ENCODE results near the gene KASH5.

DNA sequence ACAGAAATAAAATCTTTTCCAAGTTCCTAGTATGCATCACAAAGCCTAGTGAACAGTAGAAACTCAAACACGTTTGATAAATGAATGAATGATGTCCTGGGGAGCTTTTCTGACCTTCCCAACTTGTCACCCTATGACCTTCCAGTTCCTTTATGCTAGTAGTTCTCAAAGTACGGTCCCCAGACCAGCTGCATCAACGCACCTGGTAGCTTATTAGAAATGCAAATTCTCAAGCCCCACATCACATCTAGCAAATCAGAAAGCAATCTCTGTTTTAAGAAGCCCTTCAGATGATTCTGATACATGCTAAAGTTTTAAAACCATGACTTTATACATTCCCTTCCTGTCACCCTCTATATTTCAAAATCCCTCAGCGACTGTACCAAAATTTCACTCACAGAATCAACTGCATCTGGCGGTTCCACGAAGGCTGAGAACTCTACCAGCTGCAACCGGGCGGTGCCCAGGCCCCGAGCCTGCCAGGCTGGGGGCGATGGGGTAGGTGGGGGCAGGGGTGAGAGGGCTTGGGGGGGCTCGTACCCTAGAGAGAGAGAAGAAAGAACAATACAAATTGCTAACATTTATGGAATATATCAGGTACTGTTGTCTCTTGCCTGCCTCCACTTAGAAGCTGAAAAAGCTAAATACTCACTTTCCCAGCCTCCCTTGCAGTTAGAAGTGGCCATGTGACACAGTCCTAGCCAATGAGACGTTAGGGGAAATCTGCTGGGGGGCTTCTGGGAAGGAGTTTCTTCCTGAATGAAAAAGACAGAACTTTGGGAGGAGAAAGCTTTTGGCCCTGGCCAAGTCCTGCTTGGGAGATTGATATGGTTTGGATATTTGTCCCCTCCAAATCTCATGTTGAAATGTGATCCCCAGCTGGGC, 39.5 kb upstream of the KASH5 start:
- TF ChIP-seq POLR2A (IDR thresholded peaks at IDR 0.05; ENCODE audit: low read depth, low read length) (no peak), CEBPB (IDR thresholded peaks at IDR 0.05; ENCODE audit: low read depth, low read length) (no peak)
- TF ChIP-seq, protein P1, sequence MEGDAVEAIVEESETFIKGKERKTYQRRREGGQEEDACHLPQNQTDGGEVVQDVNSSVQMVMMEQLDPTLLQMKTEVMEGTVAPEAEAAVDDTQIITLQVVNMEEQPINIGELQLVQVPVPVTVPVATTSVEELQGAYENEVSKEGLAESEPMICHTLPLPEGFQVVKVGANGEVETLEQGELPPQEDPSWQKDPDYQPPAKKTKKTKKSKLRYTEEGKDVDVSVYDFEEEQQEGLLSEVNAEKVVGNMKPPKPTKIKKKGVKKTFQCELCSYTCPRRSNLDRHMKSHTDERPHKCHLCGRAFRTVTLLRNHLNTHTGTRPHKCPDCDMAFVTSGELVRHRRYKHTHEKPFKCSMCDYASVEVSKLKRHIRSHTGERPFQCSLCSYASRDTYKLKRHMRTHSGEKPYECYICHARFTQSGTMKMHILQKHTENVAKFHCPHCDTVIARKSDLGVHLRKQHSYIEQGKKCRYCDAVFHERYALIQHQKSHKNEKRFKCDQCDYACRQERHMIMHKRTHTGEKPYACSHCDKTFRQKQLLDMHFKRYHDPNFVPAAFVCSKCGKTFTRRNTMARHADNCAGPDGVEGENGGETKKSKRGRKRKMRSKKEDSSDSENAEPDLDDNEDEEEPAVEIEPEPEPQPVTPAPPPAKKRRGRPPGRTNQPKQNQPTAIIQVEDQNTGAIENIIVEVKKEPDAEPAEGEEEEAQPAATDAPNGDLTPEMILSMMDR (conservative IDR thresholded peaks at IDR 0.05; ENCODE audit: low read depth, low read length) = no peak

All from IMR-90 (cell line).